HepG2 (cell line): ENCODE measurements around the gene AFF1. TPM values are rescaled to one million over a fixed set of nuclear protein-coding genes. Genes with fewer than 3 reads are reported as not detected.

Source experiments
- ATAC-seq: fragments of 200-7000 bp; cut with Tn5 transposase; 3 replicates; pipeline ENCODE4 v1.9.1; 2020; ENCODE audit warnings: mild to moderate bottlenecking, moderate library complexity
- BruUV-seq: library from RNA; stranded (reverse); fragments of 400-500 nt; replicated peaks from 2 replicates; lab custom pipeline; 2021; lab: Mats Ljungman, UMichigan
- CTCF ChIA-PET: fragments of 300-600 bp; formaldehyde crosslinking; extraction: SDS; loops from one replicate; lab custom pipeline; 2021; ENCODE audit warnings: low total read pairs, inconsistent platforms, low intra/inter-chr PET ratio; lab: Yijun Ruan, JAX
- POLR2A ChIA-PET: fragments of 350-600 bp; sonication (Branson Sonifier 250); formaldehyde crosslinking; loops from one replicate; lab custom pipeline; 2020; ENCODE audit warnings: antibody characterized with exemption, inconsistent platforms; lab: Yijun Ruan, JAX
- DNase-seq: peaks from one replicate; pipeline ENCODE4 v3.0.0-alpha.2; 2015; ENCODE audit warnings: low spot score
- FAIRE-seq: peaks from 3 replicates; lab custom pipeline; 2011; peaks lifted over from hg19 to GRCh38; lab: Jason Lieb, UNC
- H2AFZ ChIP-seq: one replicate; pipeline ENCODE4 v1.6.1; 2011; ENCODE audit warnings: low read length, inconsistent platforms
- H3K27ac ChIP-seq: fragments of 300-600 bp; 3 replicates; pipeline ENCODE4 v1.8.0; 2011; ENCODE audit warnings: mixed run types, mild to moderate bottlenecking, mixed read lengths, low read length, inconsistent platforms; ENCODE audit not compliant: insufficient read depth; ENCODE audit errors: extremely low read length
- H3K27me3 ChIP-seq, 2 experiments: fragments of 200-600 bp in 1 of 2; 2 replicates in 1 of 2; 3 replicates in 1 of 2; pipeline versions ENCODE4 v1.6.0 to v1.8.0; 2011; ENCODE audit warnings: low read length in 2 of 2, mild to moderate bottlenecking in 2 of 2, moderate library complexity in 2 of 2, inconsistent platforms in 1 of 2; ENCODE audit not compliant: insufficient read depth in 2 of 2, control insufficient read depth in 1 of 2
- H3K36me3 ChIP-seq, 2 experiments: fragments of 200-600 bp in 1 of 2; replicated peaks in 1 of 2; 2 replicates in 1 of 2; 3 replicates in 1 of 2; pipeline versions ENCODE4 v1.5.1 to v1.8.0; 2011; ENCODE audit warnings: low read length in 2 of 2, inconsistent platforms in 1 of 2; ENCODE audit not compliant: insufficient read depth in 2 of 2, control insufficient read depth in 1 of 2
- H3K4me1 ChIP-seq: 2 replicates; pipeline ENCODE4 v1.5.1; 2012; ENCODE audit warnings: low read length, inconsistent platforms; ENCODE audit not compliant: insufficient read depth
- H3K4me2 ChIP-seq: 2 replicates; pipeline ENCODE4 v1.6.0; 2011; ENCODE audit warnings: low read depth, low read length, inconsistent platforms
- H3K4me3 ChIP-seq, 3 experiments: fragments of 200-600 bp in 1 of 3; sonication (generic), shearing (Covaris generic) in 1 of 3; replicated peaks in 1 of 3; 2 replicates each; pipeline ENCODE4 v1.5.1; 2011 to 2016; ENCODE audit warnings: low read length in 3 of 3, inconsistent platforms in 2 of 3, low read depth in 2 of 3, mild to moderate bottlenecking in 2 of 3, control low read depth in 1 of 3, mixed read lengths in 1 of 3; ENCODE audit not compliant: insufficient read depth in 1 of 3
- H3K79me2 ChIP-seq: one replicate; pipeline ENCODE4 v1.6.1; 2011; ENCODE audit warnings: low read length, inconsistent platforms; ENCODE audit not compliant: insufficient read depth
- H3K9ac ChIP-seq: 2 replicates; pipeline ENCODE4 v1.6.0; 2011; ENCODE audit warnings: mild to moderate bottlenecking, low read depth, low read length, inconsistent platforms; ENCODE audit not compliant: insufficient read depth
- H3K9me3 ChIP-seq: 2 replicates; pipeline ENCODE4 v1.5.1; 2012; ENCODE audit warnings: mild to moderate bottlenecking, low read length
- H4K20me1 ChIP-seq: 2 replicates; pipeline ENCODE4 v1.6.0; 2011; ENCODE audit warnings: inconsistent platforms, mild to moderate bottlenecking, low read length, moderate library complexity; ENCODE audit not compliant: insufficient read depth
- CBX2 ChIP-seq, 2 experiments: fragments of 200-600 bp in 1 of 2; sonication (generic); formaldehyde crosslinking in 1 of 2; IDR thresholded peaks; 2 replicates each; pipeline versions ENCODE4 v1.7.0 to v1.8.1; 2018 to 2022; ENCODE audit warnings: low read depth in 2 of 2, low read length in 1 of 2, mild to moderate bottlenecking in 1 of 2, missing genetic modification reagents in 1 of 2
- DMTF1 ChIP-seq: sonication (generic); formaldehyde crosslinking; IDR thresholded peaks from 2 replicates; pipeline ENCODE4 v1.4.0; 2020; ENCODE audit warnings: mild to moderate bottlenecking, missing genetic modification reagents
- KAT8 ChIP-seq: IDR thresholded peaks from 2 replicates; pipeline ENCODE4 v1.6.1; 2016; ENCODE audit warnings: missing genetic modification reagents, missing compliant biosample characterization
- LBX2 ChIP-seq: sonication (generic); formaldehyde crosslinking; IDR thresholded peaks from 2 replicates; pipeline ENCODE4 v1.5.0; 2020; ENCODE audit warnings: missing genetic modification reagents, mild to moderate bottlenecking, borderline replicate concordance
- MYPOP ChIP-seq: sonication (generic); formaldehyde crosslinking; IDR thresholded peaks from 2 replicates; pipeline ENCODE4 v1.8.1; 2023; ENCODE audit warnings: mild to moderate bottlenecking, moderate library complexity, missing genetic modification reagents
- NFYB ChIP-seq: sonication (generic); formaldehyde crosslinking; IDR thresholded peaks from 2 replicates; pipeline ENCODE4 v1.4.0; 2020; ENCODE audit warnings: missing genetic modification reagents
- RFX3 ChIP-seq: IDR thresholded peaks from 2 replicates; pipeline ENCODE4 v1.6.1; 2016; ENCODE audit warnings: missing biosample characterization, missing genetic modification reagents
- SMC3 ChIP-seq: IDR thresholded peaks from 2 replicates; pipeline ENCODE4 v1.6.1; 2011; ENCODE audit warnings: low read length, improper control_type of control experiment
- SPEN ChIP-seq: sonication (generic); formaldehyde crosslinking; IDR thresholded peaks from 2 replicates; pipeline ENCODE4 v1.5.1; 2020; ENCODE audit warnings: low read depth, mild to moderate bottlenecking, missing genetic modification reagents
- THYN1 ChIP-seq: sonication (generic); formaldehyde crosslinking; IDR thresholded peaks from 2 replicates; pipeline ENCODE4 v1.8.1; 2023; ENCODE audit warnings: low read depth, mild to moderate bottlenecking, moderate library complexity, missing genetic modification reagents, borderline replicate concordance
- ZNF101 ChIP-seq: sonication (generic); formaldehyde crosslinking; IDR thresholded peaks from 2 replicates; pipeline ENCODE4 v1.4.0; 2020; ENCODE audit warnings: mild to moderate bottlenecking, low read depth, missing genetic modification reagents, borderline replicate concordance
- ZNF33B ChIP-seq: sonication (generic); formaldehyde crosslinking; IDR thresholded peaks from 2 replicates; pipeline ENCODE4 v1.5.1; 2020; ENCODE audit warnings: mild to moderate bottlenecking, missing genetic modification reagents
- WGBS: methylation state at CpG from one replicate; pipeline ENCODE4 v1.1.6; 2017; ENCODE audit warnings: low lambda C conversion rate; 5-methylcytosine and 5-hydroxymethylcytosine counted together
- in situ Hi-C: cut with HindIII; loops from 2 replicates; pipeline ENCODE4 v1.10.0; 2017; ENCODE audit warnings: low pct_unique_long_range_greater_than_20kb; ENCODE audit not compliant: extremely low pct_ligation_motif_present
- intact Hi-C: fragments of 100-400 bp; cut with micrococcal nuclease; formaldehyde crosslinking; loops from one replicate; pipeline ENCODE4 v1.10.0; 2022; ENCODE audit not compliant: unreplicated experiment
- polyA plus RNA-seq, 8 experiments: library from polyadenylated mRNA; depleted of rRNA in 3 of 8; stranded (reverse) in 7 of 8; unstranded in 1 of 8; fragments of >200 nt; fragmentation: Illumina TruSeq in 4 of 8; extraction: Trizol in 4 of 8; gene quantifications; 2 replicates each; pipeline versions ENCODE4 v1.2.1 to v1.2.3, GENCODE V29; 2011 to 2016; ENCODE audit warnings: low read depth in 4 of 8, missing spikeins in 1 of 8, mixed read lengths in 1 of 8; ENCODE audit not compliant: insufficient read depth in 1 of 8
- total RNA-seq, 5 experiments: library from RNA; depleted of rRNA; stranded (reverse); fragments of >200 nt; fragmentation: Illumina TruSeq; extraction: Trizol; gene quantifications; 2 replicates each; pipeline ENCODE4 v1.2.3, GENCODE V29; 2016; ENCODE audit warnings: low read depth in 1 of 5

Gene AFF1
- total and polyA plus RNA-seq, 2 of the 13 experiments (the other 11 are each of a cell fraction or from before 2014, with no cell fraction given) = 15.5 to 15.9 TPM

- Histone ChIP-seq H3K4me3 (no peak overlapping the region), H3K27ac (no peak overlapping the region), H3K36me3 (no peaks in the 10 kb centered on the region), H3K4me2 (no peak overlapping the region), H2AFZ (no peak overlapping the region), H3K79me2 (peaks cover 86% of the 10 kb centered on the region), H3K9ac (no peak overlapping the region), H4K20me1 (peaks cover 28% of the 10 kb centered on the region)
- ATAC-seq (no peak), DNase-seq (no peak), FAIRE-seq (no peak)
- WGBS = 86% methylated on average over 1 of the region's 1 CpG
- in situ Hi-C loops = no loop called here
- CTCF ChIA-PET = no interaction called here
- TF ChIP-seq NFYB (CRISPR knock-in tag) = no peak
- no peak for TF ChIP-seq ZNF101 (CRISPR knock-in tag)
- TF ChIP-seq MYPOP = no peak
- no peak for TF ChIP-seq LBX2
- TF ChIP-seq, all 625 proteins: peak for 0
- no TSS peak for BruUV-seq
- H3K27me3 ChIP-seq = no peaks in the 10 kb centered on the region
- intact Hi-C loops = no loop called here
- no peaks in the 10 kb centered on the region for H3K9me3 ChIP-seq
- POLR2A ChIA-PET = no interaction called here
- H3K4me1 ChIP-seq = peaks cover 43% of the 10 kb centered on the region
Measured at GRCh38 chr4:87018753-87019152, 83.9 kb downstream of the AFF1 start.

DNA sequence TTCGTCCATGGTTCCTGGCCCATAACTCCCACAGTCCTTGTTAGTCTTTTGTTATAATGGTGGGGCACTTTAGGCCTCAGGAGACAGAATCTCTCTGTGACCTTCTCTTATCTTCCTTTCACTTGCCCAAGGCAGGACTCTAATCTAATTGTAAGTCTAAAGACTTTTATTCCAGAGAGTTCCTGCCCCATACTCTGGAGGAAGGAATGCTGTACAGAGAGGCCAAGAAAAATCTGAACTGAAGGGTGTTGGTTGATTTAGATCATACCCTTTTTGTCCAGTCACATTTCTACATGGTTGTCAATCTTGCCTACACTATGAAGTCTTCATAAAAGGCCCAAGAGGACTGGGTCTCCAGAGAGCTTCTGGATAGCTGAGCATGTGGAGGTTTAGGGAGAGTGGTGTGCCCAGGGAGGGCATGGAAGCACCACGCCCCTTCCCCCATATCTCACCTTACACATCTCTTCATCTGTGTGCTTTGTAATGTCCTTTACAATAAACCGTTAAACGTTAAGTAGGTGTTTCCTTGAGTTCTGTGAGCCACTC lies 84.5 kb downstream of the AFF1 start:
- FAIRE-seq (no peak), DNase-seq (no peak), ATAC-seq (no peak)
- intact Hi-C loops = no loop called here
- peaks cover 30% of the 10 kb centered on the region for H4K20me1 ChIP-seq
- WGBS = 96% methylated on average over 4 of the region's 4 CpGs
- no peak overlapping the region for H3K9ac ChIP-seq
- CTCF ChIA-PET = no interaction called here
- TF ChIP-seq SMC3 = no peak
- TF ChIP-seq KAT8 = no peak
- no peak for TF ChIP-seq CBX2 (IDR thresholded peaks at IDR 0.05; ENCODE audit: low read depth, low read length)
- no peak for TF ChIP-seq CBX2 (CRISPR knock-in tag; IDR thresholded peaks at IDR 0.05; ENCODE audit: low read depth)
- TF ChIP-seq THYN1 (CRISPR knock-in tag) = no peak
- TF ChIP-seq ZNF33B (CRISPR knock-in tag) = no peak
- TF ChIP-seq DMTF1 = no peak
- no peak for TF ChIP-seq RFX3 (CRISPR knock-in tag)
- no peak for TF ChIP-seq SPEN (CRISPR knock-in tag)
- TF ChIP-seq, all 625 proteins: peak for 0
- no peak overlapping the region for H3K4me2 ChIP-seq
- POLR2A ChIA-PET = no interaction called here
- in situ Hi-C loops = no loop called here
- H3K79me2 ChIP-seq = peaks cover 86% of the 10 kb centered on the region
- H3K36me3 ChIP-seq = no peaks in the 10 kb centered on the region
- H3K4me3 ChIP-seq = no peak overlapping the region
- no peak overlapping the region for H2AFZ ChIP-seq
- H3K27ac ChIP-seq = no peak overlapping the region
- no peaks in the 10 kb centered on the region for H3K27me3 ChIP-seq
- BruUV-seq = no TSS peak
- H3K9me3 ChIP-seq = no peaks in the 10 kb centered on the region
- peaks cover 37% of the 10 kb centered on the region for H3K4me1 ChIP-seq
